ENCODE results near the gene ODAD2.

The ODAD2 gene

DNA sequence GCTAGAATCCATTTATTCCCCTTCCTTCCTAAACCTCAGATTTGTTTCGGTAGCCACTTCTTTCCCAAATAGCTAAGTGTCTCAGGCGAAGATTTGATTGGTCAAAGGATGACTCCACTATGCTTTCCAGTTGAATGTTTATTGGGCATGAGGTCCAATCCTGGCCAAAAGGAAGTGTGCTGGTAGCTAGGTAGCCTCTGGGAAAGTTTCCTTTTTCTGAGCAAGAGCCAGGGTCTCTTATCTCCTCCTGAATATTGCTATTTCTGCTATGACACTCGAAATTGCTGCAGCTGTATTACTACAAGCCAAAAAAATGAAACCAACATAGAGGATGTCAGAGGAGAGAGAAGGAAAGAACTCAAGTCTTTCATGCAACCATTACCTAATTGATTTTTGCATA is 199.8 kb downstream of the ODAD2 start:
- Histone ChIP-seq H3K36me3 (no peaks in the 10 kb centered on the region), H3K27ac (no peak overlapping the region), H3K27me3 (ENCODE audit: insufficient read depth, low read depth, severe bottlenecking) (no peaks in the 10 kb centered on the region), H3K4me3 (ENCODE audit: low read depth, low read length) (no peak overlapping the region), H3K9me3 (ENCODE audit: severe bottlenecking) (no peaks in the 10 kb centered on the region)
- TF ChIP-seq, protein P1, sequence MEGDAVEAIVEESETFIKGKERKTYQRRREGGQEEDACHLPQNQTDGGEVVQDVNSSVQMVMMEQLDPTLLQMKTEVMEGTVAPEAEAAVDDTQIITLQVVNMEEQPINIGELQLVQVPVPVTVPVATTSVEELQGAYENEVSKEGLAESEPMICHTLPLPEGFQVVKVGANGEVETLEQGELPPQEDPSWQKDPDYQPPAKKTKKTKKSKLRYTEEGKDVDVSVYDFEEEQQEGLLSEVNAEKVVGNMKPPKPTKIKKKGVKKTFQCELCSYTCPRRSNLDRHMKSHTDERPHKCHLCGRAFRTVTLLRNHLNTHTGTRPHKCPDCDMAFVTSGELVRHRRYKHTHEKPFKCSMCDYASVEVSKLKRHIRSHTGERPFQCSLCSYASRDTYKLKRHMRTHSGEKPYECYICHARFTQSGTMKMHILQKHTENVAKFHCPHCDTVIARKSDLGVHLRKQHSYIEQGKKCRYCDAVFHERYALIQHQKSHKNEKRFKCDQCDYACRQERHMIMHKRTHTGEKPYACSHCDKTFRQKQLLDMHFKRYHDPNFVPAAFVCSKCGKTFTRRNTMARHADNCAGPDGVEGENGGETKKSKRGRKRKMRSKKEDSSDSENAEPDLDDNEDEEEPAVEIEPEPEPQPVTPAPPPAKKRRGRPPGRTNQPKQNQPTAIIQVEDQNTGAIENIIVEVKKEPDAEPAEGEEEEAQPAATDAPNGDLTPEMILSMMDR (IDR thresholded peaks at IDR 0.05; ENCODE audit: low read depth, low read length): no peak
- no peak for DNase-seq

DNA sequence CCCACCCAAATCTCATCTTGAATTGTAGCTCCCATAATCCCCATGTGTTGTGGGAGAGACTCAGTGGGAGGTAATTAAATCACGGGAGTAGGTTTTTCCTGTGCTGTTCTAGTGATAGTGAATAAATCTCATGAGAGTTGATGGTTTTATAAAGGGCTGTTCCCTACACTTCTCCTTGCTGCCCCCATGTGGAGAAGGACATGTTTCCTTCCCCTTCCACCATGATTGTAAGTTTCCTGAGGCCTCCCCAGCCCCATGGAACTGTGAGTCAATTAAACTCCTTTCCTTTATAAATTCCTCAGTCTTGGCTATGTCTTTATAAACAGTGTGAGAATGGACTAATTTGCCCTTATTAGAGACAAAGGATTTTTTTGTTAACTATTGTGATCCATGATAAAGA is 204.7 kb downstream of the ODAD2 start:
- Histone ChIP-seq H3K36me3 (no peaks in the 10 kb centered on the region), H3K27me3 (ENCODE audit: insufficient read depth, low read depth, severe bottlenecking) (no peaks in the 10 kb centered on the region), H3K9me3 (ENCODE audit: severe bottlenecking) (no peaks in the 10 kb centered on the region), H3K27ac (no peak overlapping the region), H3K4me3 (ENCODE audit: low read depth, low read length) (no peak overlapping the region)
- TF ChIP-seq, protein P1 (IDR thresholded peaks at IDR 0.05; ENCODE audit: low read depth, low read length): no peak
- DNase-seq: no peak

DNA sequence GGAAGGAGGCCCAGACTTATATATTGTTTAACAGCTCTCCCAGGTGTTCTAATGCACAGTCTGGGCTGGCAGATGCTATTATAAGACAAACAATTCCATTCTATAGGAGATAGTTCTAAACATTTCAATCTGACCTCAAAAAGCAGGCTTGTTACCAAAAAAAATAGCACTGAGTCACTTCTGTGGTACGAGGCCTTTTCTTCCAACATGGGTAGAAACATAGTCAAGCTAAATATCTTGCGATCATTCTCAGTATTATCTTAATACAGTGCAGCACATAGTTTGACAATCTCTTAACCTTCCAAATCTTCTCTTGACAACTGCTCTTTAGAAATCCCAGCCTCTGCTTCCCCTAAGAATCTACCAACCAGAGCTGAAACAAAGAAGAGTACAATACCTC is 206.7 kb downstream of the ODAD2 start:
- Histone ChIP-seq H3K27ac (no peak overlapping the region), H3K36me3 (no peaks in the 10 kb centered on the region), H3K27me3 (ENCODE audit: insufficient read depth, low read depth, severe bottlenecking) (no peaks in the 10 kb centered on the region), H3K9me3 (ENCODE audit: severe bottlenecking) (no peaks in the 10 kb centered on the region), H3K4me3 (ENCODE audit: low read depth, low read length) (no peak overlapping the region)
- no peak for DNase-seq
- TF ChIP-seq, protein P1 (IDR thresholded peaks at IDR 0.05; ENCODE audit: low read depth, low read length): no peak

DNA sequence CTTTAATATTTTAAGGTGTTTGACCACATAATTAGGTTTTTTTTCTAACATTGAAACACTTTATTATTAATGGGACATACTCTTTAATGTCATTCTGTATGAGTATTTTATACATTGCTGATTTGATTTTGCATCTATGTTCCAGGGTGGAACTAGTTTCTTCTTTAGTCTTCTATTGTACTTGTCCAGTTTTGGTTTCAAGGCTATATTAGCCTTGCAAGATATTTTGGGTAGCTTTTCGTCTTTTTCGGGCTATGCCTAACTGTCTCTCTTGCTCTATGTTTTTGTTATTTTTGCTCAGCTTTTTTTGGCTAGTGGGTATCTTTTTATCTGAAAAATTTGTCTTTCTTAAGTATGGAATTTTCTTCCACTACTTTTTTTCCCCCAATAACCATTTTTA is 214.6 kb downstream of the ODAD2 start:
- DNase-seq: no peak
- Histone ChIP-seq H3K4me3 (ENCODE audit: low read depth, low read length) (no peak overlapping the region), H3K36me3 (no peaks in the 10 kb centered on the region), H3K27me3 (ENCODE audit: insufficient read depth, low read depth, severe bottlenecking) (no peaks in the 10 kb centered on the region), H3K27ac (no peak overlapping the region), H3K9me3 (ENCODE audit: severe bottlenecking) (no peaks in the 10 kb centered on the region)
- TF ChIP-seq, protein P1 (IDR thresholded peaks at IDR 0.05; ENCODE audit: low read depth, low read length): no peak

DNA sequence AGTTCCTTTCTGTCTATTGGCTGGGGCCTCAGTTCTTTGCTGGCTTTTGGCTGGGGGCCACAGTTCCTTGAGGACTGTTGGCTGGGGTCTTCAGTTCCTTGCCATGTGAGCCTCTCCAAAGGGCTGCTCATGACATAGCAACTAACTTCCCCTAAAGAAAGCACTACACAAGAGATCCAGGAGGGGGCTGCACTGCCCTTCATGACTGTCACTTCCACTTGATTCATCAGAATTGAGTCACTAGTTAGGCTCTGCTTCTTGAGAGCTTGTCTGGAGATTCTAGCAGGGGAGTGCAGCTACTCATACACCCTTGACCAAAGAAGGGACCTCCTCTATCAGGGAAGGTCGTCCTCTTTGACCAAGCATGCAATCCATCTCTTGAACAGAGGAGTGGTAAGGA is 215.2 kb downstream of the ODAD2 start:
- peak; percentile 10 for DNase-seq
- no peaks in the 10 kb centered on the region for H3K27me3 ChIP-seq (ENCODE audit: insufficient read depth, low read depth, severe bottlenecking)

More for the DNA sequence above, 215.2 kb downstream of the ODAD2 start:
- no peaks in the 10 kb centered on the region for H3K9me3 ChIP-seq (ENCODE audit: severe bottlenecking)
- H3K36me3 ChIP-seq: no peaks in the 10 kb centered on the region
- TF ChIP-seq, protein P1 (IDR thresholded peaks at IDR 0.05; ENCODE audit: low read depth, low read length): peak; percentile 38; the same call in 1 of the 2 replicates
- H3K4me3 ChIP-seq (ENCODE audit: low read depth, low read length): no peak overlapping the region
- no peak overlapping the region for H3K27ac ChIP-seq
